GM19035 (cell line): ENCODE results near the gene PROCR.
"Not testable (repeated sequence)": the region's sequence is repeated elsewhere in the genome, so short reads cannot be mapped to it uniquely, and the experiment has no call there.

ENCODE experiments used
- ATAC-seq: cut with Tn5 transposase; IDR thresholded peaks from one replicate; pipeline ENCODE4 v1.9.1; 2021; ENCODE audit not compliant: unreplicated experiment

Gene PROCR

DNA sequence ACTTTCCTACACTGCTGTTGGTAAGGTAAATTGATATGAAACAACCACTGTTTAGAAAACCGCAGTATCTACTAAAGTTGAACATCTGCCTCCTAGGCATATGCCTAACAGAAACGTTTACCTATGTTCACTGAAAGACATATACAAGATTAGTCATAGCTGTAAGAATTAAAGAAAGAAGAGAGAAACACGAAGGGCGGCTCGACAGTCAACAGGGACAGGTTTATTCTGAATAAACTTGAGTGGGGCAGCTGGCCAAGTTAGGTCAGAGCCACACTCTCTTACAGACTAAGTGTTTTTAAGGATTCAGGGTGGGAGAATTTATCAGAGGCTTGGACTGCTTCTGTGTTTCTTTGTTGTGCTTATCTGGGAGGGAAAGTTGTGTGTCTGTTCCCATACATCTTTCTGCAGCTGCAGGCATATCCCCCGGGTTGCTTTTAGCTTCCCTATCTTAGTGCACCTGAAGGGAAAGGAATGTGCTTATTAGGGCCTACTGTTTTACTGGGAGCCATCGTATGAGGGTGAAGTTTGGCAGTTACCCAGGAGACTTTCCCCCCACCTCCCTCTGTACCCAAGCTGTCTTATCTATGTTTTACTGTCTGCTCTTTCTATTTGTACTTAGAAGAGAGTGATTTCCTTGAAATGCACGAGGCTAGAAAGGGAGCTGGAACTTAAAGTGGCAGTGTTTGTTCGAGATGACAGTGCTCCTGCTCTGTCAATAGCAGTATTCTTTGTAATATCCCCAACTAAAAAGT is 20.4 kb downstream of the PROCR start:
- ATAC-seq, result no peak

DNA sequence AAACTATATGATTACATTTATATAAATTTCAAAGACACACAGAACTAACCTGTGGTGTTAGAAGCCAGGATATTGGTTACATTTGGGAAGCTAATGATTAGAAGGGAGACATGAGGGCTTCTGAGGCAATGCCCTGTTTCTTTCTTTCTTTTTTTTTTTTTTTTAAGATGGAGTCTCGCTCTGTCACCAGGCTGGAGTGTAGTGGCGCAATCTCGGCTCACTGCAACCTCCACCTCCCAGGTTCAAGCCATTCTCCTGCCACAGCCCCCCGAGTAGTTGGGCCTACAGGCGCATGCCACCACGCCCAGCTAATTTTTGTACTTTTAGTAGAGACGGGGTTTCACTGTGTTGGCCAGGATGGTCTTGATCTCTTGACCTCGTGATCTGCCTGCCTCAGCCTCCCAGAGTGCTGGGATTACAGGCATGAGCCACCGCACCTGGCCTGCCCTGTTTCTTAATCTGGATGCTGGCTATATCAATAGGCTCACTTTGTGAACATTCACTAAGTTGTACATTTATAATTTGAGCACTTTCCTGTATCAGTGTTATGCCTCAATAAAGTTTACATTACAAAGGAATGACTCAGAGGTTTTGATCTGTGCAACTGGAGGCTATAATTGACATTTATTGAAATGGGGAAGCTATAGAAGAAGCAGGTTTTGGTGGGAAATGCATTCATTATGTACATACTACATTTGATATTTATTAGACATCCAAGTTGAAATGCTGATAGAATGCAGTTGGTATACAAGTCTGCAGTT is 21.3 kb downstream of the PROCR start:
- ATAC-seq, result not testable (repeated sequence)

DNA sequence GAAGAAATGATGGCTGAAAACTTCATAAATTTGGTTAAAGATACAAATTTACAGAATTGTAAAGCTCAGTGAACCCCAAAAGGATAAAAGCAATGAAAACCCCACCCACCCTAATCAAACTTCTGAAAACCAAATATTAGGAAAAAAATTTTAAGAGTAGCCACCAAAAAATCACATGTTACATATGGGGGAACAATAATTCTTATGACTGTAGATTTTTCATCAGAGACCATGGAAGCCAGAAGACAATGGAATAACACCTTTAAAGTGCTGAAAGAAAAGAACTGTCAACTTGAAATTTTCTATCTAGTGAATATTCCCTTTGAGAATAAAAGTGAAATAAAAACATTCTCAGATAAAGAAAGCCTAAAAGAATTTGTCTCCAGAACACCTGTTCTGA is 24.4 kb downstream of the PROCR start:
- no peak for ATAC-seq

DNA sequence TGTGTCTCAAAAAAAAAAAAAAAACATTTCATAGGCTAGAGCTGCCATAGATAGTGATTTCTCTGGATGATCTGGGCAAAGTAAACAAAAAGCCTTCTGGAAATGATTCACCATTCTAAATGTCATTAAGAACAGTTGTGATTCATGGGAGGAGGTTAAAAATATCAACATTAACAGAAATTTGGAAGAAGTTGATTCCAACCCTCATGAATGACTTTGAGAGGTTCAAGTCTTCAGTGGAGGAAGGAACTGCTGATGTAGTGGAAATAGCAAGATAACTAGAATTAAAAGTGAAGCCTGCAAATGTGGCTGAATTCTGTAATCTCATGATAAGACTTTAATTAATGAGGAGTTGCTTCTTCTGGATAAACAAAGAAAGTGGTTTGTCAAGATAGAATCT is 27.9 kb downstream of the PROCR start:
- no peak for ATAC-seq

GRCh38 chr20:35200267-35200666 is 28.4 kb downstream of the PROCR start:
- ATAC-seq, result no peak

- not testable (repeated sequence) for ATAC-seq
Measured at GRCh38 chr20:35201467-35201866, 29.6 kb downstream of the PROCR start.

GRCh38 chr20:35206802-35207201 is 34.9 kb downstream of the PROCR start:
- ATAC-seq, result no peak

DNA sequence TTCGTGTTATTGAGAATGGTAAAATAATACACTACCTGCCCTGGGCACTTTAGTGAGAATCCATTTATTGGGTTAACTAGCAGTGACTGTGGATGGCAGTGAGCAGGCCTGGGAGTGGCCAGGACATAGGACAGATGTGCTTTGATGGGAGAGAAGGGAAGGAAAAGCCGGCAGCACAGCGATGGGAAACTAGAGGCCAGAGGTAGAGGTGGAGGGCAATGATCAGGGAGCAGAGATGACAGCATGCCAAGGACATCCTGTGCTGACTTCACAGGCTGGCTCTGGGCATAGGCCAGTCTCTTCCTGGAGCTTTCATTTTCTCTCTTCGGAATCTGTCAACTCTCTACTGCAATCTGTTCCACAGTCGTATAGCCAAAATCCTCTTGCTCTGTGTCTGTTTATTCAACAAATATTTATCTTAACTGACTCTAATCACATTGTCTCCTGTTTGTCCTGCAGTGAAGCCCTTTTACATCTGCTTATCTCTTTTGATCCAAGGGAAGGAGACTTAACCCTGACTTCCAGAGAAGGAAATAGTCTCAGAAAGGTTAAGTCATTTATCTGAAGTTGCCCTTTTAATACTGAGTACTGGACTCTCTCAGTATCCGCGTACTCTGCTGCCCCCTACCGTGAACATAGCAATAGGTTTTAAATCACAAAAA is 36.2 kb downstream of the PROCR start:
- no peak for ATAC-seq

DNA sequence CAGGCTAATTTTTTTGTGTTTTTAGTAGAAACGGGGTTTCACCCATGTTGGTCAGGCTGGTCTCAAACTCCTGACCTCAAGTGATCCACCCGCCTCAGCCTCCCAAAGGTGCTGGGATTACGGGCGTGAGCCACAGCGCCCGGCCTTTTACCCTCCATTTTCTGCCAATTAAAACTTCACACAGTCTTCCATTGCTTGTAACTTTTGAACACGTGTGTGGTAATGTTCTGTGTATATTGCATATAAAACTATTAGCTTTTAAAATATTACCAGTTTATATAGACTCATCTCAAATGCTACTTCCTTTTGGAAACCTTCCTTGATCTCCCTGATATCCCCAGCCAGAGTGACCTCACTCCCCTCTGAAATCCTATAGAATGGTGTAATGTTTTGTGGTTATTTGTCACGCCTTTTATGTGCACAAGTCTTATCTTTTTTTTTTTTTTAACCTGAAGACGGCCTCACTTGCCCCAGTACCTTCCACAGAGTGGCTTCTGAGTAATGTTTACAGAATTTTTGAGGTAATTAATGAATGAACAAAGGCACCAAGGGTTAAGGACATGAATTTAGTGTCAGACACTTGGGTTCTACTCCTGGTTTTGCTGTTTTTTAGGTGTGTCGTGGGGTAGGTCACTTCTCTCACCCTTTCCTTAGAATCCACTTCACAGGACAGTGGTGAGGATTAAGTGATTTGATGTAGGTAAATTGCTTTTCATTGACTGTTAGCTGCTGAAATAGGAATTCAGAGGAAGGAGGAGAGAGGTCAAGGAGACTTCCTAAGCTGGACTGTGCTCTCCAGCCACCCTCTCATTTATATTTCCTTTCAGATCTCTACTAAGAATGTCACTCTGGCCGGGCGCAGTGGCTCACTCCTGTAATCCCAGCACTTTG is 43.4 kb downstream of the PROCR start:
- no peak for ATAC-seq

GRCh38 chr20:35216541-35216940 is 44.7 kb downstream of the PROCR start:
- ATAC-seq, result no peak

DNA sequence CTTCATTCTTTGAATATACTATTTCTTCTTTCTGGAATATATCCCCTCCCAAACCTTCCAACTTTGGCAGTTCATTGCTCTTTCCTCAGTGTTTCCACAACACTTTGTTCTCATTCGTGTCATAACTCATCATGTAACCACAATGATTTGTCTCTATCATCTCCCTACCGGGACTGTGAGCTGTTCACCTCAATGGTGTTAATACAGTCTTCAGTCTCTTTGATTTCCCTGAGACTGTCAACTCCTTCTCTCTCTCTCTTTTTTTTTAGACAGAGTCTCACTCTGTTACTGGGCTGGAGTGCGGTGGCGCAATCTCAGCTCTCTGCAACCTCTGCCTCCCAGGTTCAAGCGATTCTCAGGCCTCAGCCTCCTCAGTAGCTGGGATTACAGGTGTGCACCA is 52.1 kb downstream of the PROCR start:
- ATAC-seq, result no peak

DNA sequence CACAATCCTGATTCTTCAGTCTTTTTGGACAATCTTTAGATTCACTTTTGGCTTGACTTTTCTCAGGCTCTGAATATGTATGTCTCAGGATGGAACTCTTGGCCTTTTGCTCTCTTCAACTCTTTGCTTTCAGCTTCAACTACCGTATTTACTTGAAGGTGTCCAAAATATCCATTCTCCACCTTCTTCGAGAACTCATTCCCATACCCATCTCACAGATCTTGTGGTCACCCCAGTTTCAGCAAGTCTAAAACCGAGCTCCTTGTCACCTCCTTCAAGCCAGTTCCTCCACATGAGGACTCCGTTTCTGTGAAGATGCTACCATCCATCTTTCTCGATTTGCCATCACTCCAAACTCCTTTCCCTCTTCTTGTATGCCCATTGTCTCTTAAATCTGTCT is 52.7 kb downstream of the PROCR start:
- ATAC-seq, result no peak

- ATAC-seq, result no peak
Measured at GRCh38 chr20:35225319-35226125, 53.6 kb downstream of the PROCR start.

- no peak for ATAC-seq
Measured at GRCh38 chr20:35226126-35226883, 54.4 kb downstream of the PROCR start, which contains the start of gene MMP24. TSS of gene MMP24 (plus strand) at chr20:35226690. CDS start at chr20:35226739, 49 bp downstream.
